ENCODE data around the gene REN.
A peak's percentile ranks its signal among the peaks of the same experiment; 100 is the strongest.

The REN gene

DNA sequence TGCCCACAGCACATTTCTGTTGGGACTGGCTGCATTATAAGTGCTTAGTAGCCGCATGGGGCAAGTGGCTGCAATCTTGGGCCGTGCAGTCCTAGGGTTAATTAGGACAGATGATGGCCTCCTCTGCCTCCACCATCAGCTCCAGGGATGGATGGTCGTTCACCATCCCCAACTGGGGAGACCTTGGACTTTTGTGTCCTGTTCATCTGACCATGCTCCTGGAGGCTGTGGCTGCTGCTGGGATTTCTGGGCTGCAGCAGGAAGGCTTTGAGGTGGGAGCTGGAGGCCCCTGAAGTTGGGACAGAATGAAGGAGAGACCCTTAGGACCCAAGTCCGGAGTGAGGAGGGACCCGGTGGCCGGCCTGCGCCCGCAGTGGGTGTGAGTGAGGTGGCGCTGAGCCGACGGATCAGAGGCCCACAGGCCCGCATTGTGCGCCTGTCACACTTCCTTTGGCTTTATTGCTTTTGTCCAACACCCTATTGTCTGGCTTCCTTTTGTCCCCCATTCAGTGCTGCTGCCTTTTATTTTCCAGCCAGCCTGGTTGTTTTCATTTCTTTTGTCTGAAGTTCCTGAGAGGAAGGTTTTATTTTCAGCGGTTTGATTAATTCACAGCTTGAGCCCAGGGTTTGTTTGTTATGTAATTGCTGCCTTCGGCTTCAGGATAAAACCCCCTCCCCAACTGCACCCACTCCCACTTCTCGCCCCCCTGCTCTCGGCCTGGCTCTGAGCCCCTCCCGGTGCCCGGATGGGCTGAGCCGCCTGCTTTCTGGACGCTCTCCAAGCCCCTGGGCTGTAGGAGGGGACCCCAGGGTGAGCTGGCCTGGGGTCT is 57.6 kb downstream of the REN start:
- H3K4ac ChIP-seq (ENCODE audit: low read depth in 1 of 2, low read length in 2 of 2): no peak overlapping the region
- no peak for DNase-seq
- H2AFZ ChIP-seq (ENCODE audit: low read depth, low read length): no peak overlapping the region
- H3K4me2 ChIP-seq (ENCODE audit: low read length, poor library complexity, severe bottlenecking): no peak overlapping the region
- no peak overlapping the region for H3K23ac ChIP-seq (ENCODE audit: low read length in 2 of 2)
- no peak overlapping the region for H3K27ac ChIP-seq (ENCODE audit: low read length, poor library complexity, severe bottlenecking)
- no peak overlapping the region for H2BK120ac ChIP-seq (ENCODE audit: low read depth, low read length)
- H3K18ac ChIP-seq (ENCODE audit: low read depth in 1 of 2, low read length in 2 of 2): no peak overlapping the region
- H2BK15ac ChIP-seq (ENCODE audit: low read depth, poor library complexity, severe bottlenecking): no peak overlapping the region
- H3K9ac ChIP-seq (ENCODE audit: low read length): no peak overlapping the region
- no peak overlapping the region for H4K8ac ChIP-seq (ENCODE audit: low read length)
- H4K91ac ChIP-seq (ENCODE audit: low read length): no peak overlapping the region
- no peaks in the 10 kb centered on the region for H3K27me3 ChIP-seq (ENCODE audit: control insufficient read depth in 1 of 2, insufficient read depth in 1 of 2, low read length in 2 of 2)
- H3K9me3 ChIP-seq (ENCODE audit: control insufficient read depth, low read length): no peaks in the 10 kb centered on the region
- WGBS: 69% methylated on average over 19 of the region's 21 CpGs
- H3K36me3 ChIP-seq (ENCODE audit: control insufficient read depth in 1 of 2, insufficient read depth in 2 of 2, low read depth in 1 of 2, low read length in 2 of 2): no peaks in the 10 kb centered on the region
- peaks cover 5% of the 10 kb centered on the region for H3K79me1 ChIP-seq (replicated peaks; ENCODE audit: low read length, poor library complexity, severe bottlenecking)
- H3K4me1 ChIP-seq (ENCODE audit: control insufficient read depth, insufficient read depth, low read depth, low read length): peaks cover 14% of the 10 kb centered on the region
- no peak overlapping the region for H3K14ac ChIP-seq (ENCODE audit: low read length in 2 of 2)
- H3K4me3 ChIP-seq (ENCODE audit: insufficient read depth in 1 of 2, low read depth in 1 of 2, low read length in 2 of 2): no peak overlapping the region
- H2BK12ac ChIP-seq (ENCODE audit: low read length in 2 of 2): no peak overlapping the region
- no peak overlapping the region for H2BK5ac ChIP-seq (ENCODE audit: low read depth, low read length, poor library complexity, severe bottlenecking)
- no peak overlapping the region for H2AK5ac ChIP-seq (ENCODE audit: low read length, severe bottlenecking)

DNA sequence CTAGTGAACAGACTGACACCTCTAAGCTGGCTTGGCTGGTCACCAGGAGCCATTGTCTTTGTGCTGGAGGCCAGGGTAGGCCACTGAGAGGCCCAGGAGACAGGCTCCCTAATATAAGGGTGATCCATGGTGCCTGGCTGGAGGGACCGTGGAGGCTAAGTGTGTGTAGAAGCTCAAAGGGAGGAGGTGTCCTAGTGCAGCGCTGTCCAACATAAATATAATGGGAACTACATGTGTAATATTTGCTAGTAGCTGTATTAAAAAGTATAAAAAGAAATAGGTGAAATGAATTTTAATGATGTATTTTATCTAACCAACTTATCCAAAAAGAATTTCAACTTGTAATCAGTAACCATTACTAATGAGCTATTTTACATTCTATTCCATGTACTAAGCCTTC is 58.2 kb downstream of the REN start:
- Histone ChIP-seq H4K91ac (ENCODE audit: low read length) (no peak overlapping the region), H3K9ac (ENCODE audit: low read length) (no peak overlapping the region)

DNA sequence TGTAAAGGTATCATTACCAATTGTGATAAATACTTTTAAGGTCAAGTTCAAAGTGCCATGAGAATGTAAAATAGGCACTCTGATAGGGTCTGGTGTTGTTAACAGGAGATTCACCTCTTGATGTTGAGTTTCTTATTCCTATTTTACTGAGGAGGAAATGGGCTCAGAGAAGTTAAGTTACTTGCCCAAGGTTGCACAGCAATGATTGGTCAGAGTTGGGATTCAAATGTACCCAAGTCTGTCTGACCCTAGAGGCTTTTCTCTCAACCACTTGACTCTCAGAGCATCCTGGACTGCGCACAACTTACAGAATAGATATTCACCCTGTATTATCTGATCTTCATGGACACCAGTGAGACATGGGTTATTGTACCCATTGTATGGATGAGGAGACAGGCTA is 59.3 kb downstream of the REN start:
- H3K4me2 ChIP-seq (ENCODE audit: low read length, poor library complexity, severe bottlenecking): no peak overlapping the region
- H4K91ac ChIP-seq (ENCODE audit: low read length): no peak overlapping the region
- no peak overlapping the region for H2AK5ac ChIP-seq (ENCODE audit: low read length, severe bottlenecking)
- H2BK120ac ChIP-seq (ENCODE audit: low read depth, low read length): no peak overlapping the region
- DNase-seq: no peak
- H2BK5ac ChIP-seq (ENCODE audit: low read depth, low read length, poor library complexity, severe bottlenecking): no peak overlapping the region
- no CpG with 5 or more reads among the region's 1 CpG for WGBS
- peaks cover 3% of the 10 kb centered on the region for H3K79me1 ChIP-seq (replicated peaks; ENCODE audit: low read length, poor library complexity, severe bottlenecking)
- H3K27me3 ChIP-seq (ENCODE audit: control insufficient read depth in 1 of 2, insufficient read depth in 1 of 2, low read length in 2 of 2): no peaks in the 10 kb centered on the region
- no peak overlapping the region for H4K8ac ChIP-seq (ENCODE audit: low read length)
- H3K9ac ChIP-seq (ENCODE audit: low read length): no peak overlapping the region
- no peak overlapping the region for H2BK12ac ChIP-seq (ENCODE audit: low read length in 2 of 2)
- no peak overlapping the region for H3K4me3 ChIP-seq (ENCODE audit: insufficient read depth in 1 of 2, low read depth in 1 of 2, low read length in 2 of 2)
- H2AFZ ChIP-seq (ENCODE audit: low read depth, low read length): no peak overlapping the region
- H3K27ac ChIP-seq (ENCODE audit: low read length, poor library complexity, severe bottlenecking): no peak overlapping the region
- no peaks in the 10 kb centered on the region for H3K36me3 ChIP-seq (ENCODE audit: control insufficient read depth in 1 of 2, insufficient read depth in 2 of 2, low read depth in 1 of 2, low read length in 2 of 2)
- no peak overlapping the region for H3K23ac ChIP-seq (ENCODE audit: low read length in 2 of 2)
- no peak overlapping the region for H3K14ac ChIP-seq (ENCODE audit: low read length in 2 of 2)
- H3K9me3 ChIP-seq (ENCODE audit: control insufficient read depth, low read length): no peaks in the 10 kb centered on the region
- H3K4me1 ChIP-seq (ENCODE audit: control insufficient read depth, insufficient read depth, low read depth, low read length): peaks cover 13% of the 10 kb centered on the region
- H3K18ac ChIP-seq (ENCODE audit: low read depth in 1 of 2, low read length in 2 of 2): no peak overlapping the region
- H3K4ac ChIP-seq (ENCODE audit: low read depth in 1 of 2, low read length in 2 of 2): no peak overlapping the region
- H2BK15ac ChIP-seq (ENCODE audit: low read depth, poor library complexity, severe bottlenecking): no peak overlapping the region

More for the DNA sequence above, 58.2 kb downstream of the REN start:
- 90% methylated on average over 2 of the region's 2 CpGs for WGBS
- H3K79me1 ChIP-seq (replicated peaks; ENCODE audit: low read length, poor library complexity, severe bottlenecking): peaks cover 3% of the 10 kb centered on the region
- no peak overlapping the region for H2AK5ac ChIP-seq (ENCODE audit: low read length, severe bottlenecking)
- no peak overlapping the region for H3K18ac ChIP-seq (ENCODE audit: low read depth in 1 of 2, low read length in 2 of 2)
- H3K27me3 ChIP-seq (ENCODE audit: control insufficient read depth in 1 of 2, insufficient read depth in 1 of 2, low read length in 2 of 2): no peaks in the 10 kb centered on the region
- H3K14ac ChIP-seq (ENCODE audit: low read length in 2 of 2): no peak overlapping the region
- H4K8ac ChIP-seq (ENCODE audit: low read length): no peak overlapping the region
- H2BK12ac ChIP-seq (ENCODE audit: low read length in 2 of 2): no peak overlapping the region
- no peak overlapping the region for H2BK5ac ChIP-seq (ENCODE audit: low read depth, low read length, poor library complexity, severe bottlenecking)
- no peak for DNase-seq
- H3K9me3 ChIP-seq (ENCODE audit: control insufficient read depth, low read length): no peaks in the 10 kb centered on the region
- no peak overlapping the region for H3K4me2 ChIP-seq (ENCODE audit: low read length, poor library complexity, severe bottlenecking)
- H3K4me1 ChIP-seq (ENCODE audit: control insufficient read depth, insufficient read depth, low read depth, low read length): peaks cover 11% of the 10 kb centered on the region
- H3K4me3 ChIP-seq (ENCODE audit: insufficient read depth in 1 of 2, low read depth in 1 of 2, low read length in 2 of 2): no peak overlapping the region
- no peak overlapping the region for H2AFZ ChIP-seq (ENCODE audit: low read depth, low read length)
- H3K23ac ChIP-seq (ENCODE audit: low read length in 2 of 2): no peak overlapping the region
- no peak overlapping the region for H2BK15ac ChIP-seq (ENCODE audit: low read depth, poor library complexity, severe bottlenecking)
- no peak overlapping the region for H2BK120ac ChIP-seq (ENCODE audit: low read depth, low read length)
- no peak overlapping the region for H3K27ac ChIP-seq (ENCODE audit: low read length, poor library complexity, severe bottlenecking)
- no peak overlapping the region for H3K4ac ChIP-seq (ENCODE audit: low read depth in 1 of 2, low read length in 2 of 2)
- H3K36me3 ChIP-seq (ENCODE audit: control insufficient read depth in 1 of 2, insufficient read depth in 2 of 2, low read depth in 1 of 2, low read length in 2 of 2): no peaks in the 10 kb centered on the region

DNA sequence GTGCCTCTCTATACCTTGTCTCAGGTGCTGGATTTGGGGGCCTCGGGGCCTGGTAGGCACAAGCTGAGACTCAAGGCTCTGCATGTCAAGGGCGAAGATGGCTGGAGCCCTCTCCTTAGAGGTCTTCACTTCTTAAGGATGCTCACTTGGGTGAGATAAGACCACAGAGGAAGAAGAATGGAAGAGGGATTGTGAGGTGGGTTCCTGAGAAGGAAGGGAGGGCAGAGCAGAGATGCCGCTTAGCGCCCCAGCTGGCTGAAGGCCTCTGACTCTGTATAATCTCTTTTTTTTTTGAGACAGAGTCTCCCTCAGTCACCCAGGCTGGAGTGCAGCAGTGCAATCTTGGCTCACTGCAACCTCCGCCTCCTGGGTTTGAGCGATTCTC is 61.0 kb downstream of the REN start:
- H3K4me3 ChIP-seq (ENCODE audit: insufficient read depth in 1 of 2, low read depth in 1 of 2, low read length in 2 of 2): no peak overlapping the region
- peak overlapping the region; percentile 53 for H4K91ac ChIP-seq (ENCODE audit: low read length)
- H3K27ac ChIP-seq (ENCODE audit: low read length, poor library complexity, severe bottlenecking): no peak overlapping the region
- H4K8ac ChIP-seq (ENCODE audit: low read length): no peak overlapping the region
- H2BK15ac ChIP-seq (ENCODE audit: low read depth, poor library complexity, severe bottlenecking): no peak overlapping the region
- DNase-seq: no peak
- no peak overlapping the region for H3K18ac ChIP-seq (ENCODE audit: low read depth in 1 of 2, low read length in 2 of 2)
- WGBS: 99% methylated on average over 6 of the region's 6 CpGs
- no peak overlapping the region for H2AK5ac ChIP-seq (ENCODE audit: low read length, severe bottlenecking)
- H2BK120ac ChIP-seq (ENCODE audit: low read depth, low read length): peak overlapping the region; percentile 11
- no peak overlapping the region for H2BK5ac ChIP-seq (ENCODE audit: low read depth, low read length, poor library complexity, severe bottlenecking)
- no peak overlapping the region for H3K4me2 ChIP-seq (ENCODE audit: low read length, poor library complexity, severe bottlenecking)
- no peak overlapping the region for H2BK12ac ChIP-seq (ENCODE audit: low read length in 2 of 2)
- no peak overlapping the region for H3K14ac ChIP-seq (ENCODE audit: low read length in 2 of 2)
- no peaks in the 10 kb centered on the region for H3K27me3 ChIP-seq (ENCODE audit: control insufficient read depth in 1 of 2, insufficient read depth in 1 of 2, low read length in 2 of 2)
- H3K23ac ChIP-seq (ENCODE audit: low read length in 2 of 2): no peak overlapping the region
- H2AFZ ChIP-seq (ENCODE audit: low read depth, low read length): no peak overlapping the region
- peaks cover 1% of the 10 kb centered on the region for H3K79me1 ChIP-seq (replicated peaks; ENCODE audit: low read length, poor library complexity, severe bottlenecking)
- H3K4ac ChIP-seq (ENCODE audit: low read depth in 1 of 2, low read length in 2 of 2): no peak overlapping the region
- H3K36me3 ChIP-seq (ENCODE audit: control insufficient read depth in 1 of 2, insufficient read depth in 2 of 2, low read depth in 1 of 2, low read length in 2 of 2): no peaks in the 10 kb centered on the region
- no peaks in the 10 kb centered on the region for H3K9me3 ChIP-seq (ENCODE audit: control insufficient read depth, low read length)
- peaks cover 13% of the 10 kb centered on the region for H3K4me1 ChIP-seq (ENCODE audit: control insufficient read depth, insufficient read depth, low read depth, low read length)
- H3K9ac ChIP-seq (ENCODE audit: low read length): no peak overlapping the region
